ENCODE data around the gene THOC5.
"Not testable (repeated sequence)": the region's sequence is repeated elsewhere in the genome, so short reads cannot be mapped to it uniquely, and the experiment has no call there.

The THOC5 gene

DNA sequence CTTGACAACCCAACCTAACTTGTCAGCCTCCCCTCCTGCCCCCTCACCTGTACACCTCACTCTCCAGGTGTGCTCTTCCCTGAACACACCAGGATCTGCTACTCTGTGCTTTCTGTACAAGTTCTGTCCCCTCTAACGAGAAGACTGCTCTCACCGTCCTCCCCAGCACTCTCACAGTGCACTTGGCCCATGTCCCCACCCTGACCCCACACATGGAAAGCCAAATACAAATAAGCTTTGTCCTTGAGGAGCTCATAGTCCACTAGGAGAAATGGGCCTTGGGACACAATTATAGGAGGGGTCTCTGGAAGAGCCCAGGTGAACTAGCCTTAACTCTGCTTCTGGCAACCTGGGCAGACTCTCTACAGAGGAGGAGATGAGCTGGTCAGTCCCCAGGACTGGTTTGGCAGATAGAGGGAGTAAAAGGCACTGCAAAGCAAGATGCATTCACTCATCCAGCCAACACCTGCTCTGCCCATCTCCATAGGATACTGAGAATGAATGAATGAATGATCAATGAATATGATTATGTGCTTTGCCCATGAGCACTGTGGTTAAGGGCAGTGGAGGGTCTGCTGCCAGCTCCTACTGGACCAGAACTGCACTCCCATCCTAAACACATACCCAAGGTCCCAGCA is 17.5 kb upstream of the THOC5 start:
- no peak for TF ChIP-seq POLR2A (IDR thresholded peaks at IDR 0.05; ENCODE audit: low read length)
- no peak for TF ChIP-seq GATA1 (IDR thresholded peaks at IDR 0.05; ENCODE audit: low read depth, low read length)
- no peak for DNase-seq

DNA sequence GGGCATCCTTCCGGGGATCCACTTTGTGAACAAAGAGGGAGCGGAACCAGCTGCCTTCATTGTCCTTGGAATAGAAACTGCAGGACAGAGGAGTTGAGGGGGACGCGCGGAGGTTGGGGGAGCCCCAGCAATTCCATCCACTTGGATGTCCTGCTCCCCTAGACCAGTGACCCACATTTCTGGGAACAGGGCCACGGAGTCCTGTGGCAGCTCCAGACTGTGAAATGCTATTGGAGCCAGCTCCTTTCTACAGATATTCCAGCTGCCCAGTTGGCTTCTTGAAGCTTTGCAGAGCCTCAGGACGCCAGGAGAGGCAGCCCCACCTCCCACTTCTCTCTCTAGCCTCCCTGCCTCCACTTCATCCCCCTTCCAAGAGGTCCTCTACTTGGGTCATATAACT is 16.9 kb upstream of the THOC5 start:
- TF ChIP-seq POLR2A (IDR thresholded peaks at IDR 0.05; ENCODE audit: low read length), result no peak
- no peak for TF ChIP-seq GATA1 (IDR thresholded peaks at IDR 0.05; ENCODE audit: low read depth, low read length)
- DNase-seq, result no peak

DNA sequence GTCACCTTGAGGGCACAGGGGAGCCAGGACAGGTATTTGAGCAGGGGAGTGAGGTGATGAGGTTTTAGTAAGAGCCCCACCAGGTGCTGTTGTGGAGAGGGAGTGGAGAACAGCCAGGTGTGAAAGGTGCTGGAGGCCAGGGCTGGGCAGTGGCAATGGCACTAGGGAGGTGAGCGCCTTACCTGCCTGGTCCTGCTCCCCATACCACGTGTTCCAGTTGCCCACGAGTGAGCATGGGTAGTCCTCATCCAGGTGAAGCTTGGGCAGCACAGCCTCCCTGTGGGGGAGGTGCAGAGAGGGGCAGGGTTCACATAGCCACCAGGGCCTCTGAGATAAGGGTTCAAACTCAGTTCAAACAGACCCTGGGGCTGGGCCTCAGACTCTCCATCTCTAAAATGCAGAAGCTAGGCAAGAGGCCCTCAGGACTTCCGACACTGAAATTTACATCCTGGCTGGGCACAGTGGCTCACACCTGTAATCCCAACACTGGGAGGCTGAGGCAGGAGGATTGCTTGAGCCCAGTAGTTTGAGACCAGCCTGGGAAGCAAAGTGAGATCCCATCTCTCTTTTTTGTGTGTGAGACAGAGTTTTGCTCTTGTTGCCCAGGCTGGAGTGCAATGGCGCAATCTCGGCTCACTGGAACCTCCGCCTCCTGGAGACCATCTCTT is 15.6 kb upstream of the THOC5 start:
- peak; percentile 48 to 61 for DNase-seq
- TF ChIP-seq POLR2A (IDR thresholded peaks at IDR 0.05; ENCODE audit: low read length) (no peak), GATA1 (IDR thresholded peaks at IDR 0.05; ENCODE audit: low read depth, low read length) (no peak)

DNA sequence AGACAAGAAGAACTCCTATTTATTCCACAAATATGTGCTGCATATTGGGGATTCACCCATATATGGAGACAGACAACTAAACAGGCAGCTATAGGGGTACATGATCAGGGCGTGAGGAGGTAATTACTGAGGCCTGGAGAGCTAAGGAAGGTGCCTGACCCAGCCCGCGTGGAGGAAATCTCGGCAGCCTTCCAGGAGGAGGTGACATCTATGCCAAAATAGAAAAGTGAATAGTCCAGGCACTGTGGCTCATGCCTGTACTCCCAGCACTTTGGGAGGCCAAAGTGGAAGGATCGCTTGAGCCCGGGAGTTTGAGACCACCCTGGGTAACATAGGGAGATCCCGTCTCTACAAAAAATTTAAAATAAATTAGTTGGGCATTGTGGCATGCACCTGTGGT is 13.8 kb upstream of the THOC5 start:
- peak in 1 of 2 experiments; percentile 14 for DNase-seq
- TF ChIP-seq GATA1 (IDR thresholded peaks at IDR 0.05; ENCODE audit: low read depth, low read length) (no peak), POLR2A (IDR thresholded peaks at IDR 0.05; ENCODE audit: low read length) (no peak)

DNA sequence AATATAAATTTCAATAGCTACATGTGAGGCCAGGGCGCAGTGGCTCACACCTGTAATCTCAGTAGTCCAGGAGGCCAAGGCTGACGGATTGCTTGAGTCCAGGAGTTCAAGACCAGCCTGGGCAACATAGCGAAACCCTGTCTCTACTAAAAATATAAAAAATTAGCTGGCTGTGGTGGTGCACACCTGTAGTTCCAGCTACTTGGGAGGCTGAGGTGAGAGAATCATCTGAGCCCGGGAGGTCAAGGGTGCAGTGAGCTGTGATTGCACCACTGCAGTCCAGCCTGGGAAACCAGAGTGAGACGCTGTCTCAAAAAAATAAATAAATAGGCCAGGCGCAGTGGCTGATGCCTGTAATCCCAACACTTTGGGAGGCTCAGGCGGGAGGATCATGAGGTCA is 13.0 kb upstream of the THOC5 start:
- DNase-seq, result not testable (repeated sequence)

DNA sequence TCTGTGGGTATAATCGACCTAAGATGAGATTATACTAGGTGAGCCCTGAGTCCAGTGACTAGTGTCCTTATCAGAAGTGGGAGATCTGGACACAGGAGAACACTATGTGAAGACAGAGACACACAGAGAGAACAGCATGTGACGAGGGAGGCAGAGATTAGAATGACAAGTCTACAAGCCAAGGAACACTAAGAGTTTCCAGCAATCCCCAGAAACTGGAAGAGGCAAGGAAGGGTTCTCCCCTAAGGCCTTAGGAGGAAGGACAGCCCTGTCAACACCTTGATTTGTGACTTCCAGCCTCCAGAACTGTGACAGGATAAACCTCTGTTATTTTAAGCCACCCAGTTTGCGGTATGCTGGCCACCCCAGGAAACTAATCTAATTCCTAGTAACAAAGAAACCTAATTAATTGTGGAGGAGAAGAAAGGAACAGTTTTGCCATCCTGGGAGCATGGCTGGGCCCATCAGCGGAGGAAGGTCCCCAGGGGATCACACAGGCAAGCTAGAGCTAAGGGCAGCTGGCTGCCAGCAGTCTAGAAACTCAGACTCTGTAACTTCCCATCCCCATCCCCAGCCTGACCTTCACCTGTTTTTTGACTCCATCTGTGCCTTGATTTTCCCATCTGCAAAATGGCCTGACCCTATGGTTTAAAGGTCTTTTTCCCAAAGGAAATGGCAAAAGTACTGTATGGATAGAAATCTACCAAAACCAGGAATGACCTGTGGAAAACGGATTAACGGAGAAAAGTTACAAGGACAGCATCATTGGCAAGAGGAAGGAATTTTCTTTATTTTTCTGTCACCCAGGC is 10.3 kb upstream of the THOC5 start:
- DNase-seq, result no peak
- no peak for TF ChIP-seq GATA1 (IDR thresholded peaks at IDR 0.05; ENCODE audit: low read depth, low read length)
- no peak for TF ChIP-seq POLR2A (IDR thresholded peaks at IDR 0.05; ENCODE audit: low read length)

DNA sequence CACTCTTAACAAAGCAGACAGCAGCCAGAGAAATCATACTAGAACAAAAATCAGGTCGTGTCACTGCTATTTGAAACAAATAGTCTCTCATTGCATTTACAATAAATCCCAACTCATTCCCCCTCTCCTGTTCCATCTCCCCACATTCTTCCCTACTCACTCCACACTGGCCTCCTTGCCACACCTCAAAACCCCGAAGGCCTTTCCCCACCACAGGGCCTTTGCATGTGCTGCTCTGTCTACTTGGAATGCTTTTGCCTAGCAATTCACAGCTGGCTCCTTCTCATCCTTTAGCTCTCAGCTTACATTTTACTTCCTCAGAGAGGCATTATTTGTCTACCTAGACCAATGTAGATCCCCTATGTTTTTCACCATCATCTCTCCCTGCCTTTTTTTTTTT is 6.3 kb upstream of the THOC5 start:
- no peak for TF ChIP-seq POLR2A (IDR thresholded peaks at IDR 0.05; ENCODE audit: low read length)
- no peak for TF ChIP-seq GATA1 (IDR thresholded peaks at IDR 0.05; ENCODE audit: low read depth, low read length)
- DNase-seq, result no peak

DNA sequence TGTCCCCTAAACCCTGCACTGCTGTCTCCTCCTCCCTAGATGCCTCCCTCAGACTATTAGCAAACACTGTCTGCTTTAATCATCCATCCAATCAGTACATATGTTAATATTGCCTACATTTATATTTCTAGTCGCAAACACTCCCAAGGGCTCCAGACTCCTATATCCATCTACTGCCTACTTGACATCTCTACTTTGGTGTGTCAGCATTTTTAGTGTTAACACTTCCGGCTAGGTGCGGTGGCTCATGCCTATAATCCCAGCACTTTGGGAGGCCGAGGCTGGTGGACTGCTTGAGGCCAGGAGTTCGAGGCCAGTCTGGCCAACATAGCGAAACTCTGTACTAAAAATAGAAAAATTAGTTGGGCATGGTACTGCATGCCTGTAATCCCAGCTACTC is 5.5 kb upstream of the THOC5 start:
- no peak for TF ChIP-seq GATA1 (IDR thresholded peaks at IDR 0.05; ENCODE audit: low read depth, low read length)
- no peak for TF ChIP-seq POLR2A (IDR thresholded peaks at IDR 0.05; ENCODE audit: low read length)
- no peak for DNase-seq

DNA sequence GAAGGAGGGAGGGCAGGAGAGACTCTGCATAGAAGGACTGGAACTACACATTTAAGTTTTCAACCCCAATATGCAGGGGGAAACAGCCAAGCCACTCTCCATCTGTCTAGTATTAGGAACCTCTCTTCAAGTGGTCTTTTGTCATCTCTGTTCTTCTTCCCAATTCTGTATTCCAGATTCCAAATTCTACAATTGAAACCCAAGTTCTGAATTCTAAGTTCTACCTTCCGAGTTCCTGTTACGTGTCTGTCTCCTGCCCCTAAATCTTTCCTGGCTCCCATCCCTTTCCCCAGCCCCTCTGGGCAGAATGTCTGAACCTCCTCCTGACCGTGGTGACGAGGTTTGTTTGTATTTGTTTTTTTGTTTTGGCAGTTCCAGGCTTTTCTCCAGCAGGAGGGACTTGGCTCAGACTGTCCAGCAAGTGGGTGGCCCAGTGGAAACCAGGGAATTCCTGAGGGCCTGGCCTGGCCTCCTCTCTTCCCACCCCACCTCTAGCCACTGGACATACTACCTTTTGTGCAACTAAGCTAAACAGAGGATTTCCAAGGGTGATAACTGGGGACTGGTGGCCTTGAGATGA is 1.6 kb upstream of the THOC5 start:
- TF ChIP-seq GATA1 (IDR thresholded peaks at IDR 0.05; ENCODE audit: low read depth, low read length) (no peak), POLR2A (IDR thresholded peaks at IDR 0.05; ENCODE audit: low read length) (no peak)

DNA sequence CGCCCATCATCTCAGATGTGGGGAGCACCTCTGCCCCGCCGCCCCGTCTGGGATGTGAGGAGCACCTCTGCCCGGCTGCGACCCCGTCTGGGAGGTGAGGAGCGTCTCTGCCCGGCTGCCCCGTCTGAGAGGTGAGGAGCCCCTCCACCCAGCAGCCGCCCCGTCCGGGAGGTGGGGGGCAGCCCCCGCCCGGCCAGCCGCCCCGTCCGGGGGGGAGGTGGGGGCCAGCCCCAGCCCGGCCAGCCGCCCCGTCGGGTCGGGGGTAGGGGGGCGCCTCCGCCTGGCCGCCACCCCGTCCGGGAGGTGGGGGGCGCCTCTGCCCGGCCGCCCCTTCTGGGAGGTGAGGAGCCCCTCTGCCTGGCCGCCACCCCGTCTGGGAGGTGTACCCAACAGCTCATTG is 1.2 kb downstream of the THOC5 start:
- not testable (repeated sequence) for DNase-seq

More for the DNA sequence above, 1.6 kb upstream of the THOC5 start:
- DNase-seq, result no peak

DNA sequence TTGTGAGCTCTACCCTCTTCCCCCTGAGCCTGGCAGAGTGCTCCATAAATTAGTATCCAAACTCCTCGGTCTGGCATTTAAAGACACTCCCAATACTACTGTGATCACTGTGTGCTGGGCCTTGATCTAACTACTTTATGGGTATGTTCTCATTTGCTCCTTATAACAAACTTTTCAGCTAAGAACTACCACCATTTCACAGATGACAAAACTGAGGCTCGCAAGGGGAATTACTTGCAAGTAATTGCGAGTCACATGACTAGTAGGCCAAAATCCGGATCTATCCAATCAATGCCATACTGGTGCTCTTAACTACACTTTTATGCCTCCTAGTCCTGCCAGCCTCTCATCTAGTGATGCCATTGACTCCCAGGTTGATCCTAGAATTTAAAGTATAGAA is 3.6 kb downstream of the THOC5 start:
- DNase-seq, result no peak
- no peak for TF ChIP-seq POLR2A (IDR thresholded peaks at IDR 0.05; ENCODE audit: low read length)
- TF ChIP-seq GATA1 (IDR thresholded peaks at IDR 0.05; ENCODE audit: low read depth, low read length), result no peak

DNA sequence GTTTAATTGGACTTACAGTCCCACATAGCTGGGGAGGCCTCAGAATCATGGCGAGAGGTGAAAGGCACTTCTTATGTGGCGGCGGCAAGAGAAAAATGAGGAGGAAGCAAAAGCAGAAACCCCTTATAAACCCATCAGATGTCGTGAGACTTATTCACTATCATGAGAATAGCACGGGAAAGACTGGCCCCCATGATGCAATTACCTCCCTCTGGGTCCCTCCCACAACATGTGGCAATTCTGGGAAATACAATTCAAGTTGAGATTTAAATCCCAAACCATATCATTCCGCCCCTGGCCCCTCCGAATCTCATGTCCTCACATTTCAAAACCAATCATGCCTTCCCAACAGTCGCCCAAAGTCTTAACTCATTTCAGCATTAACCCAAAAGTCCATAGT is 8.5 kb downstream of the THOC5 start:
- not testable (repeated sequence) for DNase-seq

DNA sequence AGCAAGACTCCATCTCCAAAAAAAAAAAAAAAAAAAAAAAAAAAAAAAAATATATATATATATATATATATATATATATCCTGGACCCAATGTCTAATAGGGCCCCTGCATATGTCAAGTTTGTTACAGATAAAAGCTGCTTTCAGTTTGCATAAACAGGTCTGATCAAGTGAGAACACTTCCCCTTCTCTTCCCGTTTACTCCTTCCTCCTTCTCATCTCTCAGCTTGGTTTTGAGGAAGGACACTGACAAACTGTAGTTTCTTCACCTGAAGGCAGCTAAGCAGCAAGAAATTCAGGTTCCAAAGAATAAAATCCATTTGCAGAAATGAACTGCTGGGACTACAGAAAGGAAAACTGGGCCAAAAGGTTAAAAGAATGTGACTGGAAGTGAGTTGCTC is 11.7 kb downstream of the THOC5 start:
- TF ChIP-seq GATA1 (IDR thresholded peaks at IDR 0.05; ENCODE audit: low read depth, low read length), result no peak
- TF ChIP-seq POLR2A (IDR thresholded peaks at IDR 0.05; ENCODE audit: low read length), result no peak
- no peak for DNase-seq

DNA sequence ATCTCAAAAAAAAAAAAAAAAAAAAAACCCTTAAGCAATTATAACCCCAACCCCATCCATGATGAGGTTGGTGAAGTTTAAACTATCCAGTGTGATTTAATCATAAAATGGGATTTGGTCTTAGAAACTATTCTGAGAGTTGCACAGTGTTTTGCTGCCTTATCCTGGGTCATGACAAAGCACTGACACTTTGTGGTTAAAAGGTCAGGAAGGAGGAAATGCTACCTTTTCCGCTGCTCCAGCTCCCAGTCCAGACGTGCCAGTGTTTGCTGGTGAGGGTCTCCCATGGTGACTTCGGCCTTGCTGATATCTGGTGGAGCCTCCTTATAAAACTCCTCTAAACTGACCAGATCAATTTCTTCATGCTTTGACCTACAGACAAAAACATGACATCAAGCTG is 14.5 kb downstream of the THOC5 start:
- TF ChIP-seq POLR2A (IDR thresholded peaks at IDR 0.05; ENCODE audit: low read length), result no peak
- no peak for TF ChIP-seq GATA1 (IDR thresholded peaks at IDR 0.05; ENCODE audit: low read depth, low read length)
- no peak for DNase-seq

DNA sequence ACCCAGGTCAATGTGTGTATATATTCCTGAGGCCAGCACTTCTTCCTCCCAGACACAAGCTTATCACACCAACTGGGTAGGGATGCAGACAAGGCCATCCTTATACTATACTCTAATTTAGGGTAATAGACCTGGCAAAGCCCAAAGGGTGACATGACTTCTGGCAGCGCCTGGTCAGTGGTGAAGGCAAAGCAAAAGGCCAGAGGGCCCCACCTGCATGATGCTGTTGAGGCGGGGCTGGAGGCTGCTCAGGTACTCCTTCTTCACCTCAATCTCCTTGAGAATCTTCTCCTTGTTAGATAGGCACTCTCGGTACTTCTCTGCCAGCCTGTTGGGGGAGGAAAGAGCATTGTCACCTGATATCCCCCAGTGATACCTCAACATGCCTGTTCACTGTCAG is 17.1 kb downstream of the THOC5 start:
- no peak for TF ChIP-seq GATA1 (IDR thresholded peaks at IDR 0.05; ENCODE audit: low read depth, low read length)
- no peak for TF ChIP-seq POLR2A (IDR thresholded peaks at IDR 0.05; ENCODE audit: low read length)
- no peak for DNase-seq

Measured in erythroblast (primary cell).